ENCODE data around the gene HECW1. TPM values are rescaled to one million over a fixed set of nuclear protein-coding genes. Genes with fewer than 3 reads are reported as not detected.
"Not testable (repeated sequence)": the region's sequence is repeated elsewhere in the genome, so short reads cannot be mapped to it uniquely, and the experiment has no call there.

The HECW1 gene
- total RNA-seq, 6 donors from 2014 or later, result 0.10 to 1.0 (median 0.76) TPM; not detected in 1

DNA sequence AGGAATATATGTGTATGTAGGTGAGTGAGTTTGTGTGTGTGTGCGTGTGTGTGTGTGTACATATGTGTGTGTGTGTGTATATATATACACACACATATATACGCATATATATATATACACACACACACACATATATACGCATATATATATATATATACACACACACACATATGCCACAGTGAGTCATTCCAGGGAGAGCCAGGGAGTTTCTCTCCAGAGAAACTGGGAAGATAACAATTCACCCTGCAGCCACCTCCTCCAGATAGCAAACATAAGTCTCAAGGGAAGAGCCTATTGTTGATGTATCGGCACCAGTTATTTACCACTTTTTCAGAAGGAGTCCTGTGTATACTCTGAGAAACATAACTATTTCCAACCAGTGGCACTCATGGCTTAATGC is 368.1 kb downstream of the HECW1 start:
- H3K4me1 ChIP-seq, result no peaks in the 10 kb centered on the region
- H3K27me3 ChIP-seq, result no peaks in the 10 kb centered on the region
- no peaks in the 10 kb centered on the region for H3K36me3 ChIP-seq
- no peaks in the 10 kb centered on the region for H3K9me3 ChIP-seq
- no peak for ATAC-seq (ENCODE audit: low FRiP score in 2 of 2)
- no peak for TF ChIP-seq POLR2AphosphoS5 (IDR thresholded peaks at IDR 0.05)
- H3K4me3 ChIP-seq, result no peak overlapping the region
- 72 to 84% methylated on average over 4 of the region's 4 CpGs for WGBS, 2 donors
- H3K27ac ChIP-seq, result no peak overlapping the region
- DNase-seq, result no peak

DNA sequence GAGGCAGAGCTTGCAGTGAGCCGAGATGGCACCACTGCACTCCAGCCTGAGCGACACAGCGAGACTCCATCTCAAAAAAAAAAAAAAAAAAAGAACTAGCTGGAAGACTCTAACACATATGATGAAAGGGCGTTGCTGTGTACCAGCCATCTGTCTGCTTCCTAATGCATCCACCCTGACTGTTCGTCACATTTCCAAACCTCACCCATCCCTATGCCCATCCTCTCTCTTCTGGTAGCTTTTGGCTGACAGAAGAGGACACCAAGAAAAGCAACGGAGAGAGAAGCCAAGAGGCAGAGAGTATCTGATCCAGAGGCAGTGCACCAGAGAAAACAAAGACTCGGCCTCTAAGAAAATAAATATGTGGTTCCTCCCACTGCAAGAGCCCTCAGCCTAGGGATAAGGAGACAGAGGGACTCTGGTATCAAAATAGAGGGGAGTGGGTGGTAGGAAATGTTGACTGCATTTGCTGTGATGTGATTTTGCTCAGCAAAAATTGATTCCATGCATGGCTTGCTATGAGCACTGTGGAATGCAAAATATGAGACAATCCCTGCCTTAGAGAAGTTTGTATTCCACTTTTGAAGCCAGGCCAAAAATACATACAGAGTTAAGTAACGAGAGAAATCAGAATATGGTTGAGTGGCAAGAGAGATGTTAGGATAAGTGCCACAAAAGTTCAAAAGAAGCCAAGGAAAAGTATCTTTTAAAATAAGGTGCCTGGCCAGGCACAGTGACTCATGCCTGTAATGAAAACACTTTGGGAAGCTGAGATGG is 369.6 kb downstream of the HECW1 start:
- DNase-seq (no peak), ATAC-seq (ENCODE audit: low FRiP score in 2 of 2) (no peak)
- Histone ChIP-seq H3K9me3 (no peaks in the 10 kb centered on the region), H3K36me3 (no peaks in the 10 kb centered on the region), H3K27me3 (no peaks in the 10 kb centered on the region), H3K4me1 (no peaks in the 10 kb centered on the region), H3K4me3 (no peak overlapping the region), H3K27ac (no peak overlapping the region)
- TF ChIP-seq, protein P1, sequence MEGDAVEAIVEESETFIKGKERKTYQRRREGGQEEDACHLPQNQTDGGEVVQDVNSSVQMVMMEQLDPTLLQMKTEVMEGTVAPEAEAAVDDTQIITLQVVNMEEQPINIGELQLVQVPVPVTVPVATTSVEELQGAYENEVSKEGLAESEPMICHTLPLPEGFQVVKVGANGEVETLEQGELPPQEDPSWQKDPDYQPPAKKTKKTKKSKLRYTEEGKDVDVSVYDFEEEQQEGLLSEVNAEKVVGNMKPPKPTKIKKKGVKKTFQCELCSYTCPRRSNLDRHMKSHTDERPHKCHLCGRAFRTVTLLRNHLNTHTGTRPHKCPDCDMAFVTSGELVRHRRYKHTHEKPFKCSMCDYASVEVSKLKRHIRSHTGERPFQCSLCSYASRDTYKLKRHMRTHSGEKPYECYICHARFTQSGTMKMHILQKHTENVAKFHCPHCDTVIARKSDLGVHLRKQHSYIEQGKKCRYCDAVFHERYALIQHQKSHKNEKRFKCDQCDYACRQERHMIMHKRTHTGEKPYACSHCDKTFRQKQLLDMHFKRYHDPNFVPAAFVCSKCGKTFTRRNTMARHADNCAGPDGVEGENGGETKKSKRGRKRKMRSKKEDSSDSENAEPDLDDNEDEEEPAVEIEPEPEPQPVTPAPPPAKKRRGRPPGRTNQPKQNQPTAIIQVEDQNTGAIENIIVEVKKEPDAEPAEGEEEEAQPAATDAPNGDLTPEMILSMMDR (IDR thresholded peaks at IDR 0.05), result no peak
- TF ChIP-seq POLR2A (IDR thresholded peaks at IDR 0.05) (no peak), POLR2AphosphoS5 (IDR thresholded peaks at IDR 0.05) (no peak), EP300 (IDR thresholded peaks at IDR 0.05) (no peak)
- WGBS, 2 donors, result 67 to 73% methylated on average over 6 to 8 of the region's 8 CpGs

DNA sequence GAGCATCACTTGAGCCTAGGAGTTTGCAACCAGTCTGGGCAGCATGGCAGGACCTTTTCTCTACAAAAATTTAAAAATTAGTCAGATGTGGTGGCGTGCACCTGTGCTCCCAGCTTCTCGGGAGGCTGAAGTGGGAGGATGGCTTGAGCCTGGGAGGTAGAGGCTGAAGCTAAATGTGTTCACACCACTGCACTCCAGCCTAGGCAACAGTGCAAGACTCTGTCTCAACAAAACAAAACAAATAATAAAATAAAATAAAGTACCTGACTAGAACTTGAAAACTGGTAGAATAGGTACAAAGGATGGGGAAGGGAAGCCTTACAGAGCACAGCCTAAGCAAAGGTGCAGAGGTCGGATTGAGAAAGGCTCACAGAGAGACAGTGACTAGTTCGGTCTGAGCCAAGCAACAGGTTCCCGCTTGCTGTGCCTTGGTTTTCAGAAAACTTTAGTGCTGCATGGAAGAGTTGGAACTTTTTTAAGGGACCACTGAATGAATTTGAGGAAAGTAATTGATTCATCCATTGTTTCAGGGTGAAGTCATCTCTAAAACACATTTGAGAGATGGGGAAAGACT is 370.3 kb downstream of the HECW1 start:
- no peaks in the 10 kb centered on the region for H3K9me3 ChIP-seq
- H3K4me1 ChIP-seq, result no peaks in the 10 kb centered on the region
- H3K4me3 ChIP-seq, result no peak overlapping the region
- no peaks in the 10 kb centered on the region for H3K36me3 ChIP-seq
- ATAC-seq (ENCODE audit: low FRiP score in 2 of 2) (no peak), DNase-seq (no peak)
- WGBS, 2 donors, result 87 to 93% methylated on average over 5 of the region's 5 CpGs
- TF ChIP-seq, protein P1 (IDR thresholded peaks at IDR 0.05), result no peak
- no peak for TF ChIP-seq POLR2AphosphoS5 (IDR thresholded peaks at IDR 0.05)
- no peak for TF ChIP-seq POLR2A (IDR thresholded peaks at IDR 0.05)
- TF ChIP-seq EP300 (IDR thresholded peaks at IDR 0.05), result no peak
- H3K27me3 ChIP-seq, result no peaks in the 10 kb centered on the region
- H3K27ac ChIP-seq, result no peak overlapping the region

DNA sequence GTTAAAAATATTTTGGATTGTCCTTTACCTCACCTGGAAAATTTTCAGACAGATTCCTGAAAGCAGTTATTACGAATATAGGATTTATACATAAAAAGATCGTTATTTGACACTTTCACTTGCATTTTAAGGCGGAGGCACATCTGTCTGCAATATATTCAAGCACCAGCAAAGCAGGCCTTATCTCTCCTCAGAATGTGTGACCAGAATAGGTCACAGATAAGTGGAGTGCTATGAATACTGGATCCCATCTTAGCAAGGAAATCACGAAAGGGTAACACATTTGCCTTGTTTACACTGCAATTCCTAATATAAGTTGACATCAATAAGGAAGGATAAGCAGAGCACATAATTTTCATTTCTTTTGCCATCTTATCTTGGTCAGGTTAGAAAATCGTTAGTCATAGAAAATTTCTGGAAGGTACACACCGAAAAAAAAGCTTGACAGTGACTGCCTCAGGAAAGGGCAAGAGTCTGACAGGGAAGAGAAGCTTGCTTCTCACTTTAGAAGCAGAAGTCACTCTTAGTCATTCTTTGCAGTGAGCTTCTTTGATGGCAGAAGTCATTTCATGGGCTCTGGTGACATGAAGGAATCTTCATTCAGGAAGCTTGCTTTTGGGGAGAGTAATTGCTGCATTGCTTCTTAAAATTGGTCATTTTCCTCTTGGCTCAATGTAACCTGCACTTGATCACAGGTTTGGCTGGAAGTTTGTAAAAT is 372.4 kb downstream of the HECW1 start:
- 63 to 68% methylated on average over 6 of the region's 6 CpGs for WGBS, 2 donors
- H3K27me3 ChIP-seq, result no peaks in the 10 kb centered on the region

DNA sequence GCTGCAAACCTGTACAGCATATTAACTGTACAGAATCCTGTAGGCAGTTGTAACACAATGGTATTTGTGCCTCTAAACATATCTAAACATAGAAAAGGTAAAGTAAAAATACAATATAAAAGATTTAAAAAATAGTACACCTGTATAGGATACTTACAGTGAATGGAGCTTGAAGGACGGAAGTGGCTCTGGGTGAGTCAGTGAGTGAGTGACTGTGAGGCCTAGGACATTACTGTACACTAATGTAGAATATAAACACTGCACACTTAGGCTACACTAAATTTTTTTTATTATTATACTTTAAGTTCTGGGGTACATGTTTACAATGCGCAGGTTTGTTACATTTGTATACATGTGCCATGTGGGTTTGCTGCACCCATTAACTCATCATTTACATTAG is 373.1 kb downstream of the HECW1 start:
- ATAC-seq (ENCODE audit: low FRiP score in 2 of 2), result no peak
- DNase-seq, result no peak
- WGBS, 2 donors, result 92 to 93% methylated on average over 2 of the region's 2 CpGs
- no peak for TF ChIP-seq POLR2AphosphoS5 (IDR thresholded peaks at IDR 0.05)
- TF ChIP-seq, protein P1 (IDR thresholded peaks at IDR 0.05), result no peak
- no peak for TF ChIP-seq POLR2A (IDR thresholded peaks at IDR 0.05)
- TF ChIP-seq EP300 (IDR thresholded peaks at IDR 0.05), result no peak
- Histone ChIP-seq H3K36me3 (no peaks in the 10 kb centered on the region), H3K4me3 (no peak overlapping the region), H3K4me1 (peaks cover 0 to 8% (median 3%) of the 10 kb centered on the region in 4 donors), H3K9me3 (no peaks in the 10 kb centered on the region), H3K27me3 (no peaks in the 10 kb centered on the region), H3K27ac (no peak overlapping the region)

More for the DNA sequence above, 372.4 kb downstream of the HECW1 start:
- H3K9me3 ChIP-seq, result no peaks in the 10 kb centered on the region
- H3K27ac ChIP-seq, result no peak overlapping the region
- no peak overlapping the region for H3K4me3 ChIP-seq
- H3K4me1 ChIP-seq, result peaks cover 0 to 8% (median 3%) of the 10 kb centered on the region in 4 donors
- TF ChIP-seq, protein P1 (IDR thresholded peaks at IDR 0.05), result no peak
- TF ChIP-seq EP300 (IDR thresholded peaks at IDR 0.05), result no peak
- no peak for TF ChIP-seq POLR2A (IDR thresholded peaks at IDR 0.05)
- TF ChIP-seq POLR2AphosphoS5 (IDR thresholded peaks at IDR 0.05), result no peak
- DNase-seq (no peak), ATAC-seq (ENCODE audit: low FRiP score in 2 of 2) (no peak)
- H3K36me3 ChIP-seq, result no peaks in the 10 kb centered on the region

DNA sequence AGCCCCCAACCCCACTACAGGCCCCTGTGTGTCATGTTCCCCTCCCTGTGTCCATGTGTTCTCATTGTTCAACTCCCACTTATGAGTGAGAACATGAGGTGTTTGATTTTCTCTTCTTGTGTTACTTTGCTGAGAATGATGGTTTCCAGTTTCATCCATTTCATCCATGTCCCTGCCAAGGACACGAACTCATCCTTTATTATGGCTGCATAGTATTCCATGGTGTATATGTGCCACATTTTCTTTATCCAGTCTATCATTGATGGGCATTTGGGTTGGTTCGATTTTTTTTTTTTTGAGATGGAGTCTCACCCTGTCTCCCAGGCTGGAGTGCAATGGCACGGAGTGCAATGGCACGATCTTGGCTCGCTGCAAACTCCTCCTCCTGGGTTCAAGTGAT is 373.6 kb downstream of the HECW1 start:
- H3K9me3 ChIP-seq; H3K27ac ChIP-seq; H3K4me3 ChIP-seq; H3K27me3 ChIP-seq; DNase-seq; H3K4me1 ChIP-seq; H3K36me3 ChIP-seq; ATAC-seq (ENCODE audit: low FRiP score in 2 of 2): not testable (repeated sequence)
- 97 to 99% methylated on average over 5 of the region's 5 CpGs for WGBS, 2 donors

Data from upper lobe of left lung (tissue), 6 donors.